ENCODE results near the gene TTC16. TPM values are rescaled to one million over a fixed set of nuclear protein-coding genes. Genes with fewer than 3 reads are reported as not detected.

The TTC16 gene
- total and polyA plus RNA-seq, 2 donors (not counting 3 experiments of a cell fraction or from before 2014, with no cell fraction given): not detected

Other genes starting within 250 kb of the TTC16 start
- gene STXBP1, start 103.8 kb upstream of the TTC16 start, total RNA-seq: 50.5 and 51.3 TPM in 2 replicates
- 12.7 and 18.8 TPM in 2 replicates for gene STXBP1, start 103.8 kb upstream of the TTC16 start, polyA plus RNA-seq
- gene CFAP157, start 9.1 kb upstream of the TTC16 start, total RNA-seq: not detected in 2 replicates
- 0.03 TPM in 1 of 2 replicates, not detected in the other for gene CFAP157, start 9.1 kb upstream of the TTC16 start, polyA plus RNA-seq
- 19.6 and 25.1 TPM in 2 replicates for gene PTRH1, start 416 bp upstream of the TTC16 start, total RNA-seq
- gene PTRH1, start 416 bp upstream of the TTC16 start, polyA plus RNA-seq: 52.2 and 73.6 TPM in 2 replicates
- 17.1 and 19.3 TPM in 2 replicates for gene TOR2A, start 19.2 kb downstream of the TTC16 start, total RNA-seq
- 23.9 and 28.8 TPM in 2 replicates for gene TOR2A, start 19.2 kb downstream of the TTC16 start, polyA plus RNA-seq
- gene SH2D3C, start 62.6 kb downstream of the TTC16 start, total RNA-seq: 95.0 and 102 TPM in 2 replicates
- 173 and 218 TPM in 2 replicates for gene SH2D3C, start 62.6 kb downstream of the TTC16 start, polyA plus RNA-seq
- gene CDK9, start 70.0 kb downstream of the TTC16 start, total RNA-seq: 124 and 128 TPM in 2 replicates
- 92.2 and 99.0 TPM in 2 replicates for gene CDK9, start 70.0 kb downstream of the TTC16 start, polyA plus RNA-seq
- 90.2 and 90.7 TPM in 2 replicates for gene FPGS, start 86.8 kb downstream of the TTC16 start, total RNA-seq
- gene FPGS, start 86.8 kb downstream of the TTC16 start, polyA plus RNA-seq: 77.7 and 129 TPM in 2 replicates
- 688 and 728 TPM in 2 replicates for gene ENG, start 138.6 kb downstream of the TTC16 start, total RNA-seq
- 338 and 355 TPM in 2 replicates for gene ENG, start 138.6 kb downstream of the TTC16 start, polyA plus RNA-seq
- 113 and 115 TPM in 2 replicates for gene AK1, start 161.6 kb downstream of the TTC16 start, total RNA-seq
- 148 and 157 TPM in 2 replicates for gene AK1, start 161.6 kb downstream of the TTC16 start, polyA plus RNA-seq
- gene ST6GALNAC6, start 183.5 kb downstream of the TTC16 start, total RNA-seq: 43.0 and 43.5 TPM in 2 replicates
- 78.9 and 93.6 TPM in 2 replicates for gene ST6GALNAC6, start 183.5 kb downstream of the TTC16 start, polyA plus RNA-seq
- gene ST6GALNAC4, start 201.0 kb downstream of the TTC16 start, total RNA-seq: 38.1 and 45.9 TPM in 2 replicates
- gene ST6GALNAC4, start 201.0 kb downstream of the TTC16 start, polyA plus RNA-seq: 85.3 and 108 TPM in 2 replicates
- gene PIP5KL1, start 214.7 kb downstream of the TTC16 start, total RNA-seq: 2.9 and 3.8 TPM in 2 replicates
- gene PIP5KL1, start 214.7 kb downstream of the TTC16 start, polyA plus RNA-seq: 1.5 and 2.3 TPM in 2 replicates
- 41.9 and 47.9 TPM in 2 replicates for gene DPM2, start 221.8 kb downstream of the TTC16 start, total RNA-seq
- 63.9 and 85.0 TPM in 2 replicates for gene DPM2, start 221.8 kb downstream of the TTC16 start, polyA plus RNA-seq